Activated CD8-positive, alpha-beta T cell treated with anti-CD3 and anti-CD28 coated beads for 36 hours (primary cell): ENCODE measurements around the gene PRKN. TPM values are rescaled to one million over a fixed set of nuclear protein-coding genes. Genes with fewer than 3 reads are reported as not detected.

Source experiments
- ATAC-seq: fragments of 200-7000 bp; cut with Tn5 transposase; one replicate; pipeline ENCODE4 v1.10.0; 2021; ENCODE audit warnings: mild to moderate bottlenecking, moderate library complexity
- CTCF ChIA-PET: fragments of 350-600 bp; sonication (Branson Sonifier 250); formaldehyde crosslinking; loops from one replicate; lab custom pipeline; 2021; ENCODE audit warnings: antibody characterized with exemption; lab: Charles Lee
- POLR2A ChIA-PET: fragments of 350-600 bp; sonication (Branson Sonifier 250); formaldehyde crosslinking; loops from one replicate; lab custom pipeline; 2021; ENCODE audit warnings: antibody characterized with exemption; lab: Charles Lee
- DNase-seq: peaks from one replicate; pipeline ENCODE4 v3.0.0-alpha.2; 2020
- H3K27ac Mint-ChIP-seq: one replicate; pipeline ENCODE4 v1.8.0; 2021; ENCODE audit warnings: mild to moderate bottlenecking, mixed read lengths
- H3K27me3 Mint-ChIP-seq: one replicate; pipeline ENCODE4 v1.8.0; 2021; ENCODE audit warnings: mixed read lengths
- H3K36me3 Mint-ChIP-seq: one replicate; pipeline ENCODE4 v1.8.0; 2021; ENCODE audit warnings: low read depth, mixed read lengths
- H3K4me1 Mint-ChIP-seq: one replicate; pipeline ENCODE4 v1.8.0; 2021; ENCODE audit warnings: low read depth, mixed read lengths
- H3K4me3 Mint-ChIP-seq: one replicate; pipeline ENCODE4 v1.8.0; 2021; ENCODE audit warnings: mild to moderate bottlenecking, moderate library complexity, mixed read lengths
- H3K9me3 Mint-ChIP-seq: one replicate; pipeline ENCODE4 v1.8.0; 2021; ENCODE audit warnings: mixed read lengths
- CTCF ChIP-seq: fragments of 200-600 bp; IDR thresholded peaks from one replicate; pipeline ENCODE4 v1.8.0; 2022; ENCODE audit warnings: antibody characterized with exemption, mild to moderate bottlenecking
- intact Hi-C: fragments of 100-400 bp; cut with micrococcal nuclease; formaldehyde crosslinking; loops from one replicate; pipeline ENCODE4 v1.10.0; 2022
- total RNA-seq, 2 experiments: library from RNA; stranded (reverse); gene quantifications; one replicate each; pipeline ENCODE4 v1.2.3, GENCODE V29; 2021

PRKN gene
- total RNA-seq, 2 experiments from 2014 or later = 1.2 to 1.4 TPM

DNA sequence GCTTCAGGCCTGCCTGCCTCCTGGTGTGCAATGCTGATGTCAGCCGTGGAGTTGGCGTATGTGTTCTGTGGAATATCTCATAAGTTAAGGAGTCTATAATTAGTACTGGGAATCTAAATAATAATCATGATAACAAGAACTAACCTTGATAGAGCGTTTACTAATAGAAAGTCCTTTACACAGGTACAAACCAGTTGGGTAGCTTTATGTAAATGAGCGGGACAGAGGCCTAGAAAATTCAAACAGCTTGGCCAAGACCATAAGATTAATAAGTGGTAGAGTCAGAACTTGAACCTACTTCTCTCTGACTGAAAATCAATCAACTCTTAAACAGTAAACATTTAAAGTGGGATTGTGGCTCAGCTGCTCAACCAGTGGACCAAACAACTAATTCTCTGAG is 882.8 kb downstream of the PRKN start:
- no peak for TF ChIP-seq CTCF

GRCh38 chr6:161843066-161843465 is 884.5 kb downstream of the PRKN start:
- CTCF ChIA-PET = no interaction called here
- DNase-seq (no peak), ATAC-seq (no peak)
- no peaks in the 10 kb centered on the region for H3K36me3 Mint-ChIP-seq
- H3K27ac Mint-ChIP-seq = no peak overlapping the region
- H3K27me3 Mint-ChIP-seq = no peaks in the 10 kb centered on the region
- POLR2A ChIA-PET = no interaction called here
- H3K4me3 Mint-ChIP-seq = no peak overlapping the region
- H3K9me3 Mint-ChIP-seq = no peaks in the 10 kb centered on the region
- no peaks in the 10 kb centered on the region for H3K4me1 Mint-ChIP-seq
- no peak for TF ChIP-seq CTCF
- intact Hi-C loops = no loop called here

More for the DNA sequence above, 882.8 kb downstream of the PRKN start:
- intact Hi-C loops = no loop called here
- Mint-ChIP-seq H3K36me3 (no peaks in the 10 kb centered on the region), H3K9me3 (no peaks in the 10 kb centered on the region), H3K27me3 (no peaks in the 10 kb centered on the region), H3K4me1 (no peaks in the 10 kb centered on the region), H3K4me3 (no peak overlapping the region), H3K27ac (no peak overlapping the region)
- ATAC-seq (no peak), DNase-seq (no peak)
- ChIA-PET POLR2A (interaction anchor here (0.6 kb wide), 1 partner anchor 72 kb away, joined by 3 read pairs; no protein-coding TSS in a partner anchor), CTCF (no interaction called here)

- no peaks in the 10 kb centered on the region for H3K36me3 Mint-ChIP-seq
- TF ChIP-seq CTCF = no peak
- H3K27ac Mint-ChIP-seq = no peak overlapping the region
- DNase-seq (no peak), ATAC-seq (no peak)
- H3K27me3 Mint-ChIP-seq = no peaks in the 10 kb centered on the region
- CTCF ChIA-PET = no interaction called here
- POLR2A ChIA-PET = no interaction called here
- intact Hi-C loops = no loop called here
- H3K4me3 Mint-ChIP-seq = no peak overlapping the region
- no peaks in the 10 kb centered on the region for H3K9me3 Mint-ChIP-seq
- no peaks in the 10 kb centered on the region for H3K4me1 Mint-ChIP-seq
These were observed 887.2 kb downstream of the PRKN start for GRCh38 chr6:161840380-161840779.

DNA sequence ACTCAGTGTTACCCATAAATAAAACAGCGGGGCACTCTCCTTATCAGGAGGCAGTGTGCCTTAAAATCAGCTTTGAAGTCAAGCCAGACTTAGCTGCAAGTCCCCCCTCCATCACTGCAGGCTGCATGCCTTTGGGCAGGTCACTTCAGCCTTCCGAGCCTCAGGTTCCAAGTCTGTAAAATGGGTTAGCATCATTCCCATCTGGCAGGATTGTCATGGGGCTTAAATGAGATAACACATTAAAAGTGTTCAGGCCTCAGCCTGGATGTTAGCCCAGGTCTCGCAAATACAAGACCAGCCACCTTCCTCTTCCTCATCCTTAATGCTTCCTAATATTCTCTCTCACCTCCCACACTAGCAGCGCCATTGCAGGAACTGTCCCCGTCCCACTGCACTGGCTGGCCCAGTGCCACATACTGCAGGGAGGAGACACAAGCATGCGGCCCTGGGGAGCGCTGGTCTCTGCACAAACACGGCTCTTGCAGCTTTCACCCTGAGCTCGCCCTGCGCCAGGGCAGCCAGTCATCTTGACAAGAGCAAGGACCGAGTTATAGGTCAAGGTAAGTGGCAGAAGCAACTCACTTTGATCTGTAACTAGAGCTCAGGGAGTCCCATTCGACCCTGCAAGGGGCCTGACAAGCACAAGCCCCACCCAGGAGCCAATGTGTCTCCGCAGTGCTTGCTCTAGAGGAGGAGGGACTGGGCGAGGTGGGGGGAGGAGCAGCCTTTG is 889.1 kb downstream of the PRKN start:
- ATAC-seq = no peak
- Mint-ChIP-seq H3K36me3 (no peaks in the 10 kb centered on the region), H3K9me3 (no peaks in the 10 kb centered on the region), H3K27me3 (no peaks in the 10 kb centered on the region), H3K4me1 (no peaks in the 10 kb centered on the region), H3K27ac (no peak overlapping the region), H3K4me3 (no peak overlapping the region)
- POLR2A ChIA-PET = no interaction called here
- intact Hi-C loops = no loop called here
- CTCF ChIA-PET = interaction anchor here (1.0 kb wide), 1 partner anchor 11 kb away, joined by 3 read pairs; no protein-coding TSS in a partner anchor
- TF ChIP-seq CTCF = no peak
- DNase-seq = no peak

GRCh38 chr6:161837854-161838253 is 889.7 kb downstream of the PRKN start:
- ChIA-PET POLR2A (no interaction called here), CTCF (interaction anchor here (1.0 kb wide), 1 partner anchor 10 kb away, joined by 3 read pairs; no protein-coding TSS in a partner anchor)
- H3K4me3 Mint-ChIP-seq = no peak overlapping the region
- DNase-seq = no peak
- ATAC-seq = no peak
- no peaks in the 10 kb centered on the region for H3K4me1 Mint-ChIP-seq
- no peaks in the 10 kb centered on the region for H3K9me3 Mint-ChIP-seq
- H3K27me3 Mint-ChIP-seq = no peaks in the 10 kb centered on the region
- intact Hi-C loops = no loop called here
- TF ChIP-seq CTCF = no peak
- H3K36me3 Mint-ChIP-seq = no peaks in the 10 kb centered on the region
- no peak overlapping the region for H3K27ac Mint-ChIP-seq
